SK-N-SH treated with all-trans-retinoic acid at 6 μM for 48 hours (cell line): ENCODE measurements around the gene GRIFIN.

Experiments
- ATAC-seq: fragments of 200-7000 bp; cut with Tn5 transposase; 3 replicates; pipeline ENCODE4 v1.9.1; 2020; ENCODE audit warnings: mild to moderate bottlenecking, moderate library complexity
- ARNTL ChIP-seq: fragments of 450-650 bp; formaldehyde crosslinking; IDR thresholded peaks from 2 replicates; pipeline ENCODE4 v1.5.0; 2020; ENCODE audit warnings: low read depth, mild to moderate bottlenecking, moderate library complexity, borderline replicate concordance
- BACH2 ChIP-seq: fragments of 250-450 bp; sonication (Bioruptor Pico); IDR thresholded peaks from 2 replicates; pipeline ENCODE4 v1.9.0; 2021; ENCODE audit warnings: mild to moderate bottlenecking, borderline replicate concordance
- CREB5 ChIP-seq: fragments of 250-450 bp; sonication (Bioruptor Pico); IDR thresholded peaks from 2 replicates; pipeline ENCODE4 v1.5.1; 2020; ENCODE audit warnings: low read depth, mild to moderate bottlenecking, moderate library complexity
- CSDC2 ChIP-seq: fragments of 250-450 bp; sonication (Bioruptor Pico); IDR thresholded peaks from 2 replicates; pipeline ENCODE4 v1.5.0; 2020; ENCODE audit warnings: mild to moderate bottlenecking, moderate library complexity
- CSRNP3 ChIP-seq: fragments of 250-450 bp; sonication (Bioruptor Pico); IDR thresholded peaks from 2 replicates; pipeline ENCODE4 v1.5.1; 2021; ENCODE audit warnings: mild to moderate bottlenecking, moderate library complexity
- ESRRG ChIP-seq: fragments of 250-450 bp; sonication (Bioruptor Pico); IDR thresholded peaks from 2 replicates; pipeline ENCODE4 v1.6.1; 2021; ENCODE audit warnings: mild to moderate bottlenecking
- GLIS3 ChIP-seq: fragments of 250-450 bp; sonication (Bioruptor Pico); IDR thresholded peaks from 2 replicates; pipeline ENCODE4 v1.5.0; 2020; ENCODE audit warnings: mild to moderate bottlenecking, moderate library complexity
- PATZ1 ChIP-seq: fragments of 250-450 bp; sonication (Bioruptor Pico); IDR thresholded peaks from 2 replicates; pipeline ENCODE4 v1.8.0; 2020; ENCODE audit warnings: mild to moderate bottlenecking, moderate library complexity, borderline replicate concordance
- PPARA ChIP-seq: fragments of 250-450 bp; sonication (Bioruptor Pico); IDR thresholded peaks from 2 replicates; pipeline ENCODE4 v1.5.0; 2020; ENCODE audit warnings: mild to moderate bottlenecking, borderline replicate concordance
- TCF4 ChIP-seq: fragments of 250-450 bp; sonication (Bioruptor Pico); IDR thresholded peaks from 2 replicates; pipeline ENCODE4 v1.8.0; 2021; ENCODE audit warnings: mild to moderate bottlenecking, moderate library complexity, borderline replicate concordance
- TOX ChIP-seq: fragments of 250-450 bp; sonication (Bioruptor Pico); IDR thresholded peaks from 2 replicates; pipeline ENCODE4 v1.8.0; 2021; ENCODE audit warnings: mild to moderate bottlenecking, moderate library complexity, borderline replicate concordance
- TSHZ2 ChIP-seq: fragments of 250-450 bp; sonication (Bioruptor Pico); IDR thresholded peaks from 2 replicates; pipeline ENCODE4 v1.5.0; 2020; ENCODE audit warnings: mild to moderate bottlenecking, moderate library complexity
- ZFP3 ChIP-seq: fragments of 250-450 bp; sonication (Bioruptor Pico); IDR thresholded peaks from 2 replicates; pipeline ENCODE4 v1.5.0; 2020; ENCODE audit warnings: mild to moderate bottlenecking, moderate library complexity
- ZFP30 ChIP-seq: fragments of 450-650 bp; formaldehyde crosslinking; IDR thresholded peaks from 2 replicates; pipeline ENCODE4 v1.5.0; 2022; ENCODE audit warnings: mild to moderate bottlenecking, moderate library complexity
- ZNF565 ChIP-seq: fragments of 450-650 bp; formaldehyde crosslinking; conservative IDR thresholded peaks from 2 replicates; pipeline ENCODE4 v1.5.0; 2020; ENCODE audit warnings: low read depth, mild to moderate bottlenecking, moderate library complexity
- ZNF70 ChIP-seq: fragments of 450-650 bp; formaldehyde crosslinking; IDR thresholded peaks from 2 replicates; pipeline ENCODE4 v1.5.0; 2020; ENCODE audit warnings: mild to moderate bottlenecking, moderate library complexity
- ZNF8 ChIP-seq: fragments of 450-650 bp; formaldehyde crosslinking; IDR thresholded peaks from 2 replicates; pipeline ENCODE4 v1.5.0; 2020; ENCODE audit warnings: mild to moderate bottlenecking, moderate library complexity

The GRIFIN gene

GRCh38 chr7:2514473-2515423, 38.5 kb upstream of the GRIFIN start:
- ATAC-seq = no peak
- TF ChIP-seq CREB5 (no peak), CSRNP3 (CRISPR knock-in tag) (no peak), TOX (CRISPR knock-in tag) (no peak), BACH2 (no peak)

- no peak; the same call in 2 of the 3 replicates for ATAC-seq
- TF ChIP-seq TSHZ2 (peak; percentile 93; the same call in 1 of the 2 replicates), ZNF70 (CRISPR knock-in tag) (peak; percentile 62; the same call in 1 of the 2 replicates), CSRNP3 (CRISPR knock-in tag) (0 out of 2 replicates have a peak, but pooled peaks have one; percentile 20), TCF4 (peak; percentile 98), CREB5 (no peak), ZNF8 (CRISPR knock-in tag) (0 out of 2 replicates have a peak, but pooled peaks have one; percentile 40), PATZ1 (CRISPR knock-in tag) (no peak), ZNF565 (CRISPR knock-in tag) (peak; percentile 78; the same call in 1 of the 2 replicates)
Measured at GRCh38 chr7:2513702-2514101, 37.5 kb upstream of the GRIFIN start.

GRCh38 chr7:2512713-2513112, 36.5 kb upstream of the GRIFIN start:
- TF ChIP-seq TOX (CRISPR knock-in tag) = no peak
- no peak for TF ChIP-seq GLIS3 (CRISPR knock-in tag)
- no peak for TF ChIP-seq ESRRG
- no peak for TF ChIP-seq PPARA
- TF ChIP-seq CSDC2 (CRISPR knock-in tag) = no peak
- TF ChIP-seq ZFP3 (CRISPR knock-in tag) = no peak
- no peak for TF ChIP-seq ZFP30 (CRISPR knock-in tag)
- TF ChIP-seq ARNTL = no peak

More at GRCh38 chr7:2512713-2513112, 36.5 kb upstream of the GRIFIN start:
- ATAC-seq = no peak
